GM21737 (cell line): ENCODE results near the gene SETD3.

ENCODE experiments used
- ATAC-seq: cut with Tn5 transposase; IDR thresholded peaks from one replicate; pipeline ENCODE4 v1.9.1; 2021; ENCODE audit warnings: mild to moderate bottlenecking, moderate library complexity; ENCODE audit not compliant: unreplicated experiment

Gene SETD3

GRCh38 chr14:99397698-99398097 is 83.0 kb downstream of the SETD3 start:
- ATAC-seq: no peak

DNA sequence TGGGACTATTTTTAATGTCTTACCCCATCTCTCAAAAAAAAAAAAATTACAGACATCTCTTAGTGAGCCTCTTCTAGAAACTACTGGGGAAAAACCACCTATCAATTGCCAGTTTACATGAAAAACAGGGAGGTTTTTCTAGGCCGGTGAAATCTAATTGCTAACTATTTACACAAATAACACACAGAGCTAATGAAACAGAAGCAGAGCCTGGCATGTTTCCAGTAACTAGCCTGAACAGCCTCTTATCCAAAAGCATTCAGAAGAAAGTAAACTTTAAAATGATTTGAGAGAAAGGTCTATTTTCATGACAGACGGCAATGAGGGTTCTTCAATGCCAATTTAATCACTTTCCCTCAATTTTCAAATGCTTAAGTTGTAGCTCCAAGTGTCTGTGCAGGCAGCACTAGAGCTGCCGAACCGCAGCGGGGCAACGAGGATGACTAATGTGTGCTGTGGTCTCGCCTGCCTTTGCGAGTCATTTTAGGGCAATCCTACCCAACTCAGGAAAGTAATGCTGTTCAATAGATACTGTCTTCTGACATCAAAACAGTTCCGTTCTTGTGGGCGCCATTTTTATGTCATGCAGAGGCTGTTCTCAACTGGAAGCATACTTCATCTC is 84.6 kb downstream of the SETD3 start:
- ATAC-seq: no peak

GRCh38 chr14:99394602-99395156 is 86.0 kb downstream of the SETD3 start:
- ATAC-seq: no peak

GRCh38 chr14:99393059-99393655 is 87.5 kb downstream of the SETD3 start:
- ATAC-seq: no peak

DNA sequence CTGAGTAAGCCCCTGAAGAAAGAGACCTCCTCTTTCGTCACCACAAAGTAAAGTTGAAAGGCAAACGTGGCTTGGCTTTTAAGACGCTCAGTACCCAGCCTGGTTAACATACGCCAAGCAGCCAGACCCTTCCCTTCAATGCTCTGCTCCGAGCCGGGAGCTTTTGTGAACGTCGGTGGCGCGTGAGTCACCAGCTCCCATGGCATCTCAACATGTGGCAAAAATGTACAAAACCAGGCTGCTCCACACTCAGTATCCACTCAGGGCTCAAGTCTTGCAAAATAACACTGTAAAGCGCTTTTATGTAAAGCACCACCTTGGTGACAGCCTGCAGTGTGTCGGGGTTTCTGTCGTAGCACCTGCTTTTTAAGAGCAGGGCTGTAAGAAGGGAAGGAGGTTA is 89.0 kb downstream of the SETD3 start:
- no peak for ATAC-seq

- no peak for ATAC-seq
Observed at GRCh38 chr14:99389174-99389826, 91.4 kb downstream of the SETD3 start.

DNA sequence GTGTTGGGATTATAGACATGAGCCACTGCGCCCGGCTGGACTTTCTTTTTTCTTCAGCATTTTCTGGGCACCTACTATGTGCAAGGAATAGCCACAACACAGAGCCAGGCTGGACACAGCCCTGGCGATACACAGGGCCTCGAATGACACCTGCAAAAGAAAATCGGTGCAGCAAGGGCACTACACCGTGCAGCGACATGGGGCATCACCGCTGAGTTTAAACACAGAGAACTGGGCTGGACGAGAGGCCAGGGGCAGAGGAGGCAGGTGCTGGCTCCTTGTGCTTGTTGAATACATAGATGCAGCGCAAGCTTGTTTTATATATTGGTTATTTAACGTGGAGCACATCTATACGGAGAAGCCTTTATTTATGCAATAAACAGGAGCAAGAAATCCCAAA is 92.4 kb downstream of the SETD3 start:
- ATAC-seq: no peak

GRCh38 chr14:99387880-99388279 is 92.8 kb downstream of the SETD3 start:
- ATAC-seq: no peak

DNA sequence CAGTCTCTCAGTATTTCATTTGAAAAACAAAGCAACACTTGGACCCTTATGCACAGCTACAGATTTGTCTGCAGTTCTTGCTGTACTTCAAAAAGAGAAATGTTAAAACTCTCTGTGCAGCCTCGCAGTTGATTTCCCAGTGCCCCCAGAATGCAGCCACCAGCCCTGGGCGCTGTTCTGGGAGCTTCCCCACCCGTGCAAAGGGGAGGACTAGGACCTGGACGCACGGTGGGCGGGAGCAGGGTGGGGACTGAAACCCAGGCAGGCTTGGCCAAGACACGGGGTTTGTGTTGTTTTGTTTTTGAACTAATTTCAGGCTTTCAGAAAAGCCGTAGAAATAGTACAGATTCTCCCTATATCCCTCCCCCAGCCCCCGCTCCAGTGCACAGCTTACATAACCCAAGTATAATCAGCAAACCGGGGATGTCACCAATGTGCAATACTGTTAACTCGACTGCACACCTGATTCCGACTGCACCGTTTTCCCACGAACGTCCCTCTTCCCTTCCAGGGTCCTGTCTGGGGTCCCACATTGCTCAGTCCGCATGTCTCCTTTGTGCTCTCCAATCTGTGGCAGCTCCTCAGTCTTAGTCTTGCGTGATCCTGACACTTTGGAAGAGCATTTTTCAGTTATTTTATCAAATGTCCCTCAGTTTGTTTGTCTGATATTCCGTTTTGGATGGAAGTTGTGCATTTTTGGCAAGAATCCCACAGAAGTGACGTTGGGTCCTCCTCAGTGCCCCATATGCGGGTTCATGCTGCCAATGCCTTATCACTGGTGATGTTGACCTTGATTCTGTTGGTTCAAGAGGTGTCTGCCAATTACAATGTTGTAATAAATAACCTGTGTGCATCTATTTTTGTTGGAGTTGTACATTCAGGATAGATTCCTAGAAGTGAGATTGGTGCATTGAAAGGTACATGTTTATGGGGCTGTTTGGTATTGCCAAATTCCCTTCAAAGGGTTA is 95.9 kb downstream of the SETD3 start:
- no peak for ATAC-seq

DNA sequence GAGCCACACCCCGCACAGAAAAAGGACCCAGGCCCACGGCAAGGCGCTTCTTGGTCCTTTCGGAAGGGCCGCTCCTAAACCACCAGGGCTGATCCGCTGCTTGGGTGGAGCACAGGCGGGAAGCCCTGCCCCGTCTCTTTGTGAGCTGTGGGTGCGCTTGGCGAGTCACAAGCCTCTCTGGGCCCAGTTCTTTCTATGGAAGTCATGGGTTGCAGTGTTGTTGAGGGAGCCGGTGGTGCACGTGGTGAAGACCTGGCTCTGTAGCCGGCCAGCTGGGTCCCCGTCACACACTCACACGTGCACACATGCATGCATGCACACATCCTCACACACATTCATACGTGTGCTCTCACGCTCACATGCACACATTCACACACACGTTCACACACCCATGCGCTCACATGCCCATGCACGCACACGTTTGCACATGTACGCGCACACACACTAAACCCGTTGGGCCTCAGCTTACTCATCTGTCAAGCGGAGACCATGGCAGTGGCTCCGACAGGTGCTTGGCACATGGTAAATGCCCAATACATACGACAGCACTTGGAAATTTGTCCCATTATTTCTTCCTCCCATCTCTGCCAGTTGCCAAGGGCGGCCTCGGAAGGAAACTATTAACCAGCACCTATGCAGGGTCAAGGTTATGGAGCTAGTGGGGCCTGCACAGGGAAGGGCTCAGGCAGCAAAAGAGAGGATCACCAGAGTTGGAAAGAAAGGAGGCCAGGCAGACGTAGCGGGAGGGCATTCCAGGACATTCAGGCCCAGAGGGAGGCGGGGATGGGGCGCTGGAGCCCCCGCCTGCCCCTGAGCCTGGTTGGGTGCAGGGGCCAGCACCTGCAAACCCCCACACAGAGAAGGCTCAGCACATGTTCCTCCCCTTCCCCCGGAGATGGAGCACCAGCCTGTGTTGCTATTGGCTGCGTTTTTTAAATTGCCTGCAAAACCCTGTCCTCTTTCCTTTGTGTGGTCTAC is 96.9 kb downstream of the SETD3 start:
- no peak for ATAC-seq

GRCh38 chr14:99382781-99383471 is 97.7 kb downstream of the SETD3 start:
- ATAC-seq: no peak

GRCh38 chr14:99382071-99382470 is 98.6 kb downstream of the SETD3 start:
- no peak for ATAC-seq

DNA sequence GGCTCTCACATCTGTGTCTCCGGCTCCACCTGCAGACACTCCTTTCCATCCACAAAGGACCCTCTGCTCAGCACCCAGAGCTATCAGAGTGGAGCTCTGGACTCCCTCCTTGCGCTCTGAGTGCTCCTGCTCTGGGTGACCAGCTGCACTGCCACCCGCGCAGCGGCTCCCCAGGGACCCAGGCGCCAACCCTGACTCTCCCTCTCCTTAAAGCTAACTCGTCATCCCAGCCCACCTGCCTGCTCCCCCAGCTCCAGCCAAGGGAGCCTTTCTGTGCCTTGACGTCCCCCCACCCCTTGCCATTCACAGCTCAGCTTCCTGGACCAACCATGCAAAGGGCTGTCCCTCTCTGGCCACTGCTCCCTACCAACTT is 99.0 kb downstream of the SETD3 start:
- ATAC-seq: no peak

- no peak for ATAC-seq
Observed at GRCh38 chr14:99380991-99381687, 99.5 kb downstream of the SETD3 start.

DNA sequence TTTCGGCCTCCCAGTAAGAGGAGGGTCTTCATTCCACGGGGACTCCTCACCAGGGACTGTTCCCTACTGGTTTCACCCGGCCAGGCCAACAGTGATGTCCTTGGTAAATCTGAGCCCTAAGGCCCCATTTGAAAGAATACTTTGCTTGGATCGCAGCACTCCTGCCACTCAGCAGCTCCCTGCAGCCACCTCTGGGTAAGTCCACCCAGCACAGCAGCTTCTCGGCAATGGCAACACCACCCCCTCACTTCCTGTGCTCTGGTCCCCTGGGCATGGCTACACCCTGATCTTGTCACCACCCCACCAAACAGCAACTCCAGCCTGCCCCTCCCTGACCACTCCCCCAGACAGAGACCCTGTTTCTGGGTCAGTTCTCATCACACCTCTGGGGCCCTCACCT is 100.3 kb downstream of the SETD3 start:
- ATAC-seq: no peak

DNA sequence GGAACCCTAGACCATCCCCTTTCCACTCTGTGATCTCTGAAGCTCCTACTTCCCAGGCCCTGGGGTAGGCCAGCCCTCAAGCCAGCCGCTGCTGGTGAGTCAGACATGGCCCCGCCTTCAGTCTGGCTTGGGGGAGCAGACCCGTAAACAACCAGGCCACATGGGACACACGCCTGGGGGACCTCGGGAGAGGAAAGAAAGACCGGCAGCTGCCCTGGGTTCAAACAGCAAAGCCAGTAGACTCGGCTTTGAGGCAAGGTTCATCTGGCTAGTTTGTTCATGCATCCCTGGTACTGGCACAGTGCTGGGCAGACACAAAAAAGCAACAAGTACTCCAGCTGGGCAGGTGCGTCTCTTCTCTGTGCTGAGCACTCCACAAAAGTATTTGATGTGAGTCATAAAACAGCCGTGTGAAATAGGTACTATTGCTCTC is 101.9 kb downstream of the SETD3 start:
- no peak for ATAC-seq

DNA sequence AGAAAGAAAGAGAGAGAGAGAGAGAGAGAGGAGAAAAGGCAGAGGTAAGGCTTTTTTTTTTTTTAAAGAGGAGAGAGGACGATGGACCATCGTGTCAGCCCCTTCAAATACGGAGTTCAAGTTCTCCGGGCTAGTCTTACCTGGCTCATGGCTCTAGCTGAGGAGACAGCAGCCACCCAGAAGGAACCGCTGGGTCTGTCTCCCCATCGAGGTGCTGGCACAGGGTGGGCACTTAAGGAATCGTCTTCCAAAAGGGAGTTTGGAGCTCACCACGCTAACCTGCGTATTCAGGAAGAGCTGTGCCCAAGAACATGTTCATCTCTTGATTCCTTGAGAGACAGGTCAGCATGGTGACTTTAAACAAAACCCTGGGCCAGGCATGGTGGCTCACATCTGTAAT is 102.7 kb downstream of the SETD3 start:
- no peak for ATAC-seq

DNA sequence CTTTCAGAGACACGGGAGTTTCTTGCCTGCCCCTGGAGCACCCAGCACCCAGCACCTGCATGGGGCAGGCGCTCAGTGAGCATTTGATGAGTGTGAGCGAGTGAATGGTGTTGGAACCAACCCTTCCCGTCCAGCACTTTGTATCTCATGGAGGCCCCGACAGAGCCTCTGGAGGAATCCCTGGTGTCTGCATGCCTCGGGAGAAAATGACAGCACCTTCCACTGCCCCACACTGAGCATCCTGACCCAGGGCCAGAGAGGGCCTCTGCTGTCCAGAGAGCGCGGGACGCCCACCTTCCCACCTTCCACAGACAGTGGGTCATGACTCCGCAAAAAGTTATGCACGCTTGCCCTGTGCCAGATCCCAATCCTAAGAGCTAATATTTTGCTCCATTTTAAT is 105.7 kb downstream of the SETD3 start:
- no peak for ATAC-seq
